NCI-H1417 treated with DMSO at 0.1 percent for 48 hours (cell line): ENCODE measurements around the gene CRYM.

ENCODE experiments used
- DNase-seq: peaks from one replicate; lab custom pipeline; 2025; lab: John Stamatoyannopoulos, UW

The CRYM gene

DNA sequence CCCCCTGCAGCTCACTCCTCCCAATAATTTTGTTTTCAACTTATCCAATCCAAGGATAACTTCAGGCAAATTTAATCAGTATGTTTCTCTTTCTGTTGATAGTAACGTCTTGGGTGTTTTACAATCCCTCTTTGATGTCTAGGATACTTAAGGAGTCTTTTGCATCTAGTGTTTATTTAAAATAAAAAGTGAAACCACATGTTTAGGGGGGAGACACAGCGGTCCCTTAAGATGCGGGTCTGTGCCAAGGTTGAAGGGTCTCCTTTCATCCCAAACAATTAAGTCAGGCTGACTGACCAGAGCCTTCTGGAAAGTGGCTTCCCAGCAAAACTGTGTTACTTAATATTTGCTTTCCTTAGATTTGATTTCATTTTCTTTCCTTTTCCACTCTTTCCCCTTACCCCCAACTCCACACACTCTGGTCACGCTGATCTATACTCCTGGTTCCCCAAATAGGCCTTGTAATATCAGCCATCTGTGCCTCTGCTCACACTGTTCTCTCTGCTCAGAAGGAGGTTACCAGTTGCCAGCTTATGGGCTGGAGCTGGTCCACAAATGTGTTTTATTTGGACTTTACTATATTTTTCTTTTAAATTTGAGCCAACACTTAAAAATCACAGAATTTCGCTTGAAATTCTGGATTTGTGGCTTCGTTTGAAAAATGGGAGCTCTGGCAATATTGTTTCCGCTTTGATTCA, 33.4 kb downstream of the CRYM start:
- DNase-seq, result no peak

DNA sequence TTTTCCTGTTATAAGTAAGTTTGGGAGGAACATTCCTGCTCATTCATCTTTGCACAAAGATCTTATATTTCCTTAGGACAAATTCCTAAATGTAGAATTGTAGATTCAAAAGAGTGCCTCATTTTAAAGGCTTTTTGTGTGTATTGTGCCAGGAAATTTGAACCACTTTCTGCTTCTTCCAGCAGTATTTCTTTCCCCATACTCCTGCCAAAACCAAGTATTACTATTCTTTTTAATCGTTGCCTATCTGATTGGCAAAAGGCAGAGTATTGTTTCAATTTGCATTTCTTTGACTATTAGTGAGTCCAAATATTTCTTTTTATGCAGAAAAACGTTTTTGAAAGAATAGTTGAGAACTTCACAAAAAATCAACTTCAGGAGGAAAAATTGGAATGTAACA, 35.3 kb downstream of the CRYM start:
- no peak for DNase-seq

DNA sequence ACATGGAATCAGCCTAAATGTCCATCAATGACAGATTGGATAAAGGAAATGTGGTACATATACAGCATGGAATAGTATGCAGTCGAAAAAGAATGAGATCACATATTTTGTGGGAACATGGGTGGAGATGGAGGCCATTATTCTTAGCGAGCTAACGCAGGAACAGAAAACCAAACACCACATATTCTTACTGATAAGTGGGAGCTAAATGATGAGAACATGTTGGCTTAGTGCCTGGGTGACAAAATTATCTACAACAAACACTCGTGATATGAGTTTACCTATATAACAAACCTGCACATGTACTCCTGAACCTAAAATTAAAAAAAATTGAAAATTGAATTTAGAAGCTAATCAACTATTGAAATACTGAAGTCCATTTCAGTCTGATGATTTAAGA, 38.4 kb downstream of the CRYM start:
- DNase-seq, result no peak

DNA sequence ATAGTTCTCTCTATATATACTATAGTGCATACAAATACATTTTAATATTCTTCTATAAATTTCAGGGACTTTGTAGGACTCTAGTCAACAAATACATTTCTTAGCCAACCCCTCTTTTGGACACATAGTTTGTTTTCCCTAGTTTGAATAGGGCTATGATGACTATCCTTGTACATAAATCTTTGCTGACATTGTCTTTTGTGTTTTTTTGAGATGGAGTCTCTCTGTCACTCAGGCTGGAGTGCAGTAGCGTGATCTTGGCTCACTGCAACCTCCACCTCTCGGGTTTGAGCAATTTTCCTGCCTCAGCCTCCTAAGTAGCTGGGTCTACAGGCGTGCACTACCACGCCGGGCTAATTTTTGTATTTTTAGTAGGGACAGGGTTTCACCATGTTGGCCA, 41.3 kb downstream of the CRYM start:
- DNase-seq, result no peak

DNA sequence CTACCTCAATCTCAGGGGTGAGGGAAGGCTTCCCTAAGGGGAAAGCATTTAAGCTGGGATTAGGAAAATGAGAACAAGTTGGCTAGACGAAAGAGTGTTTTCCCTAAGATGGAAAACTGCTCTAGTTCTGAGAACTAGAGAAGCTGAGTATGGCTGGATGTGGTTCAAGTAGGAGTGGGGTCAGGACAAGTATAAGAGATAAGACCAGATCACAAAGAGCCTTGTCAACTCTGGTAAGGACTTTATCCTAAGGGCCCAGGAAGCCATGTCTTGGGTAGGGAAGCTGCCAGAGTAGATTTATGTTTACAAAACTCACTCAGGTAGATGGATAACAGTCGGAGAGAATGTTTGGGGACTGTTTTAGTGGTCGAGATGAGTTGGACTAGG, 42.9 kb downstream of the CRYM start:
- DNase-seq, result no peak

DNA sequence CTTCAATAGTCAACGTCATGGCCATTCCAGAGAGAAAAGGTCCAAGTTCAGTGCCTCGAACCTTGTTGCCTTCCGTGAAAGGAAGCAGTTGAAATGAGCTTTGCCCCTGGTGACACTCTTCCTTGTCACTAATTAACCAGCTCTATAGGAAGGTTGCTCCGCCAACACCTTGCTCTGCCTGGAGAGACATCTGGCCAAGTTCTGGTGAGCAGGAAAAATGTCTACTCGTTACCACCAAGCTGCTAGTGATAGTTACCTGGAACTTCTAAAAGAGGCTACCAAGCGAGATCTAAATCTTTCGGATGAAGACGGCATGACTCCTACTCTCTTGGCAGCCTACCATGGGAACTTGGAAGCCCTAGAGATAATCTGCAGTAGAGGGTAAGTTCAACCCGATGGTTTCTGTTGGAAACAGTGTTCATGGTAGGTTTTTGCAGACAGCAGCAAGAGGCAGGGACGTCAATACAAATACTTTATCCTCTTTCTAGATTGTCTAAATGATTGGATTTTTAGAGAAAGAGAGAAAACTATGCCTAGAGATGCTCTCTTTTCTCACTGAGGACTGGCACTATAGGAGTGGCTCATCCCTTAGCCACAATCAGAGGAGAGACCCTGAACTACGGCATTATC, 44.5 kb downstream of the CRYM start, which contains the start of gene ANKS4B:
ANKS4B (plus strand) TSS at position 179 of the 630 bp plus-strand sequence; CDS start at position 218, 39 bp downstream.
- DNase-seq, result no peak

DNA sequence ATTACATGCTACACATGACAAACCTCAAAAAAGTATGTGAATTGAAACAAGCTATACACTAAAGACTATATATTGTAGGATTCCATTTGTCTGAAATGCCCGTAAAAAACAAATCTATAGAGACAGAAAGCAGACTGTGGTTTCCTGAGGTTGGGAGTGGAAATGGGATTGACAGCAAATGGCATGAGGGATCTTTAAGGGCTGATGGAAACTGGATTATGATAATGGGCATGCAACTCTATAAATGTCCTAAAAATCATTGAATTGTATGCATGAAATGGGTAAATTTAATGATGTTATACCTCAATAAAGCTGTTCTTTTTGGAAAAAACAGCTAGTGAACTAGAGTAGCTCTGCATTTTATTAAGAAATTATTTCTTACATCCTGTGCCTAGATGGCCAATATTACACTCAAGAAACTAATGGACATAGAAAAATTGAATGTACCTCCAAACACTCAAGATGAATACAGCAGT, 45.0 kb downstream of the CRYM start:
- no peak for DNase-seq

DNA sequence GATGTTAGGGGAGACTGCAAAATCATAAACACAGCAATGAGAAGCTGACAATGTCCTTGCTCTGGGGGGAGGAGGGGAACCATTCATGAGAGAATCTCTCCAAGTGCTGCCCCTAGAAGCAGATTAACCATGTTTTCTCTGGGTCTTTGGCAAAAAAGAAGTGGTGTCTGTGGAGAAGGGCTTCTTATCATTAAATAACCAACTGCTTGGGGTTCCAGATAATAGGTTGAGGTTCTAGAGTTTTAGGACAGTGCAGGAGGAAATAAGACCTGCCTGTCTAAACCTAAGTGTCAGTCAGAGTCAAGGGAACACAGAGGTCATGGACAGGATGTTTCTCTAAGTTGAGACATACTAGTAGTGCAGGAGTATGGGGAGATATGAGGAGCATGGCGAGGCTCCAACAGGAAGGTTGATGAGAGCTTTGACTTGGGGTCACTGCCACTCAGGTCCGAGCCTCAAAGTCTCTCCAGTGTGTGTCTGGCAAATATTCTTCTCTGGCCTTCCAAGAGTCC, 49.7 kb downstream of the CRYM start:
- no peak for DNase-seq

DNA sequence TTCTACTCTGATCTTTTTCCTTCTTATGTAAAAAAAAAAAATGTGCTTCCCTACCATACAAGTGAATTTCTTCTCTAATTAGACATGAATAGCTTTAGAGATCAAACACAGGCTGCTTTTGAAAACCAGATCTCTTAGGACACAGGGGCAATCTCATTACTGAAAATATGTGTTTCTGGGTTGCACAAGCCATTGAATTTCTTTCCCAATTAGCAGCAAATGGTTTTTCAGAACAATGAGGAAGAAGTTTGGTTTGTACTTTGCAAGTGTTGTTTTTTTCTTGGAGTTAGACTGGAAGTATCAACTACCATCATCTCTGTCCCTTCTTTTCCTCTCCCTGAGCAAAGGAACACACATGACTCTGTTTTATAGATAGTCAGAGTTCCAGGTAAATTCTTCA, 50.2 kb downstream of the CRYM start:
- DNase-seq, result no peak

DNA sequence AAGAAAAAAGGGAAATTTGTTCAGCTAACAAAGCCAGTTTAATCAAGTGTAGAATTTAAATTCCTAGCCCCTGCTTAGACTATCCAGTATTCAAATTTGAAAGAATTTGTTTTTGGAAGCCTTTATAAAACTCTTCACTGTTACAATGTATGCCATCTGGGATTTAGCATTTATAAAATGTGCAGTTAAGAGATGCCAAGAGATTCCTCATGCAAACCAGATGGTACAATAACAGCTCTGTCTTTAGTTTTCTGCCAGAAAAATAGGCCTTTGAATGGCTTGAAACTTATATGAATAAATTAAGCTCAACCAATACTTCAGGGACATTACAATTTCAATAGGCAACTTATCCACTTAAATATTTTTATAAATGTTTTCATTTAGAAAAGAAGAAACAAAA, 51.3 kb downstream of the CRYM start:
- DNase-seq, result no peak

DNA sequence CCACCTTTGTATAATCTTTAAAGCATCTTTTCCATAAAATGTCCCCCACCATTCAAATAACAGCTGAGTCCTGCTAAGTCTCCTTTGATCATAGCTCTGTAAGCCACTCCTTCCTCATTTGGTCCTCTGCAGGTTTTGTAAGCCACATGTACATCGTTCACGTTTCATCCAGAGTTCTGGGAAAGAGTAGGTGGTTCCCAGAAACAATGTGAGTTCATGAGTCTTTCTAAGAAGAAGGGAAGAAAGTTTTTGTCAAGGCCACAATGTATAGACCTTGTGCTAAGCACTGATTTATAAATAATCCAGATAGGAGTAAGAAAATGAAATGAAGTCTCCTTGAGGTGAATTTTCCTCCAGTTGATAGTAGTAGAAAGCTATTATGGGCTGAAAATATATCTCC, 53.3 kb downstream of the CRYM start:
- no peak for DNase-seq

DNA sequence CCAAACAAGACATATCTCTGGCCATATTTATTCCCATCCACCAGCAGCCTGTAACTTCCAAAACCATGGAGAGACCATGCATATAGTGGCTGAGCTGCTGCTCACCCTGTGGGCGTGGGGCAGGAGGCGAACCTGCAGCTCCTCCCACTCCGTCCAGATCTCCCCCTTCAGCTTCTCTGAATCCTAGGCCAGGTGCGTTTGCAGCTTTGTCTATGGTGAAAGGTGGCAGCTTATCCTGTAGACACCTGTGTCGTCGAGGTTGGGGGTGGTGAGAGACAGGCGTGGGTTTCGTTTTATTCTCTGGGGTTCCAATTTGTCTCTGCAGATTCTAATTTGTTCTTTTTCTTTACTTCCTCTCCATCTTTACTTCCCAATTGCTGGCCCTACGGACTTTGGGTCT, 54.3 kb downstream of the CRYM start:
- DNase-seq, result no peak

DNA sequence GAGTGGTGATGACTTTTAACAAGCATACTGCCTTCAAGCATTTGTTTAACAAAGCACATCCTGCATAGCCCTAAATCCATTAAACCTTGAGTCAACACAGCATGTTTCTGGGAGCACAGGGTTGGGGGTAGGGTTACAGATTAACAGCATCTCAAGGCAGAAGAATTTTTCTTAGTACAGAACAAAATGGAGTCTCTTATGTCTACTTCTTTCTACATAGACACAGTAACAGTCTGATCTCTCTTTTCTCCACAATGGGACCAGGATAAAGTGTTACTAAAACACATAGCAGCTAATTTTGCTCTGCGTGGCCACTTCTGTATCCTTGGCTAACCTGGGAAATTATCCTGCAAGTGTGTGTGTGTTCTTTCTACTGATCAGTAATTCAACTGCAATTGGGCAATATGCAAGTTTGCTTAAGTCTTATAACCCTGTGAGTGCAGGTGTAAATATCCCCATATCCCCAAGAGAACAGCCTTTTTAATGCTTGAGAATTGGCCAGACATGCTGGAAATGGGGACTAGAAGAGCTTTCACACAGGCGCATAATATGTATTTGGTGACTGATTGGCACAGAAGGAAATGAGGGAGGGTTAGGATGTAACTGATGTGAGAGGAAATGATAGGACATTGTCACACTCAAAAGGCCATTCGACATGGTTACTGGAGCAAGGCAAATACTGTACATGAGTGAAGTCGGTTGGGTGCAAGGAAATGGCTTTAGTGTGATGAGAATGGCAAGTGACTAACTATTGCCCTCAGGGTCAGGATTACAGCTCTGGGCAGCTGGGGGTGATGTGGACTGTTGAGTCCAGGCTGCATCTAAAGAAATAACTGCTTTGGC, 55.4 kb downstream of the CRYM start:
- DNase-seq, result no peak

DNA sequence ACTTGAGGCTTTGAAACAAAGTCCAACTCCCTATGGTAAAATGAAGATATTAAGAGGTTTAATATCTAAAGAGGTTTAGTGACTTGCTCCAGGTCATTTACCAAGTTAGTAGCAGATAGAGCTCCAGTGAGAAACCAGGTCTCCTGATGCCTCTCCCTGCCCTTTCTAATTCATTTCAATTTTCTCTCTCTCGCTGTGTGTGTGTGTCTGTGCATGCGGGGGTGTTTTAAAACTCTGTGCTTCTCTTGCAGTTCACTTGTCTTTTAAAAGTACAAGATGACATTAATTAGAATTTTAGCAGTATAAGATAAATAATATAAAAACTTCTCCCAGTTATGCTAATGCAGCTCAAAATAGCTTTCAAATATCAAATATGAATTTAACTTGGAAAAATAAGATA, 58.5 kb downstream of the CRYM start:
- no peak for DNase-seq

DNA sequence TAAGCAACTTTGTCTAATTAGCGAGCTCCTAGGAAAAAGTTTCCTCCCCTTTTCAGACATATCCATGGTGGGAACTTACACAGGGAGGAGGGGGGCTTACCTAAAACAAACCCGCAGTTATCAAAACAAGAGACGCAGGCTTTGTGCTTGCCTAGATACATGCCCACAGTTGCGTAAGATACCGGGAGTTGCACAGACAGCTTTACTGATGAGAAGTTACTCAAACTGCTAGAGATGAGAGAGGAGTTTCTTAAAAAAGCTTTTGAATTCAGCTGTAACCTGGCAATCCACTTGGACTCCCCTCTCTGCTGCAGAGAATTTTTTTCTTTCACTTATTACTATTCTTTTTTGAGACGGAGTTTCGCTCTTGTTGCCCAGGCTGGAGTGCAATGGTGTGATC, 59.9 kb downstream of the CRYM start:
- DNase-seq, result no peak

DNA sequence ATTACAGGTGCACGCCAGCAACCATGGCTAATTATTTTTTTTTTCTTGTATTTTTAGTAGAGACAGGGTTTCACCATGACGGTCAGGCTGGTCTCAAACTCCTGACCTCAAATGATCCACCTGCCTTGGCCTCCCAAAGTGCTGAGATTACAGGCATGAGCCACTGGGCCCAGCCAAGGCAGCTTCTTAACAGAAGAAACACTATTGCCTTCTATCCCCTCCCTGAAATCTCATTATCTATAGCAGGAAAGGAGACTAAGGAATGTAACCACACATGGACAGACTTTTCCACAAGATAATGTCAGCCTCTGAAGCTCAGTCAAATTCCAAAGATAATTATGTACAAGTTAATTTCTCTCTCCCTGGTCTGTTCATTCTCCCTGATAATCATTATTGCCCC, 61.0 kb downstream of the CRYM start:
- no peak for DNase-seq

DNA sequence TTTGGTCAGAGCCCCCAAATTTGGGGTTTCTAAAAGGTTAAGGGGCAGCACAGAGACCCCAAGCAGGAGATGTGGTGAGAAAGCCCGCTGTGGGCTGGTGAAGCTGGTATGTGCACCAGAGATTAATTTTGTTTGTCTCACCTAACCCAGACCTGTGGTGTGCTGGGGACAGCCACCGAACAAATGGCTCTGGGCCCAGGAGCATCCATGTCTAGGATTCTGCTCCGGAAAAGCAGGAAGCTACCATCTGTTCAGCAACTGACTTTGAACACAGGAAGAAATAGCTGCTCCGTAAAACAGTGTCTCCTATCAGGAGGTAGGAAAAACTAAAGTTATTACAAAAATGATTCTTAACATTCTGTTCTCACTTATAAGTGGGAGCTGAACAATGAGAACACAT, 64.0 kb downstream of the CRYM start:
- DNase-seq, result no peak

DNA sequence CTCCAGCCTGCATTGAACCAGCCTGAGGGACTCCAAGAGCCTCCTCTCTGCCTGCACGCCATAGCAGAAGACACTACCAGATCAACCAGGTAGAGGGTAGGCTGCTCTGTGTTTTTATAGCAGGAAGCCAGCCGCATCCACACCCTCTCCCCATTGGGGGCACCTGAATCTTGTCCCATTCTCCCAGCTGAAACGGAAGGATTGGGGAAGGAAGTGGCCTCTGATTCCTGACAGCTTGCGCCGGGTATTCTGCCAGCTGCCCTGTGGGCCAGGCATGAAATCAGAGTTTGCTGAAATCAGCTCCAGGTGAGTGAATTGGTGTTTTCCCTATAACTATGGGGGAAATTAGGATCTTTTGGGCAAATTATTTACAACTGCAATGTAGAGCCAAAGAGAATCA, 66.6 kb downstream of the CRYM start, which contains the start of gene ZP2:
ZP2 (minus strand) TSS at position 89 of the 400 bp plus-strand sequence; CDS start at position 62, 27 bp downstream.
- no peak for DNase-seq
